Body of pancreas (tissue), 4 donors: ENCODE data around the gene HOXA13.

Experiments used
- POLR2A ChIP-seq, 3 donors: fragments of 450-650 bp; IDR thresholded peaks; one replicate each; pipeline ENCODE4 v1.6.1; 2016; ENCODE audit warnings: antibody characterized with exemption in 3 of 3, mild to moderate bottlenecking in 2 of 3
- TF ChIP-seq, protein P1 (sequence below), 7 experiments: fragments of 450-650 bp in 4 of 7; fragments of 200-600 bp in 3 of 7; sonication (generic) in 3 of 7; IDR thresholded peaks; one replicate each; pipeline ENCODE4 v1.5.1; 2016 to 2019; ENCODE audit warnings: antibody characterized with exemption in 7 of 7

DNA sequence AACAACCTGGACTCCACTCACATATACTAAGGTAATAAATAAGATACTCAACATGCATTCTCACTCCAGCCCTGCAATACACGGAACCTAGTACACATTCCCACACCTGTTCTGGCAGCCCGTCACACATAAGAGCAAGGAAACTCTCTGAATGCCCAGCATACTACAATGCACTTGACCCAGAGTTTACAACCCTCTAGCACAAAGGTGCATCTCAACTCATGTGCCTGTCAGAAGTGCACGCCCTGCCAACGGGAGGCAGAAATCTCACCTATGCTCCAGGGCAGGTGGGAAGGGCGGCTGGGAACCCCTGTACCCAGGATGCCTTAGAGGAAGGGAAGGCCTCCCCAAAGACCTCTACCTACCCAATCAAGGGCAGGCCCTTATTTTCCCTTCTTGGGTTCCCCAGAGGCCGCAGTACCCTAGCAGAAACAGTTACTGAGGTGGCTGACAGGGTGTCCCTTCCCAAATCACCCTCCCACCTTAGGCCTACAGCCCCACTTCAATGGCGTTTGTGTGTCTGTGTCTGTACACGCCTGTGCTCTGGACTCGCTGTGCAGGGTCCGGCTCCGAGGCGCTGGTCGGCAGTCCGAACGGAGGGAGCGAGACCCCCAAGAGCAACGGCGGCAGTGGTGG, 44.7 kb upstream of the HOXA13 start:
- TF ChIP-seq, protein P1, sequence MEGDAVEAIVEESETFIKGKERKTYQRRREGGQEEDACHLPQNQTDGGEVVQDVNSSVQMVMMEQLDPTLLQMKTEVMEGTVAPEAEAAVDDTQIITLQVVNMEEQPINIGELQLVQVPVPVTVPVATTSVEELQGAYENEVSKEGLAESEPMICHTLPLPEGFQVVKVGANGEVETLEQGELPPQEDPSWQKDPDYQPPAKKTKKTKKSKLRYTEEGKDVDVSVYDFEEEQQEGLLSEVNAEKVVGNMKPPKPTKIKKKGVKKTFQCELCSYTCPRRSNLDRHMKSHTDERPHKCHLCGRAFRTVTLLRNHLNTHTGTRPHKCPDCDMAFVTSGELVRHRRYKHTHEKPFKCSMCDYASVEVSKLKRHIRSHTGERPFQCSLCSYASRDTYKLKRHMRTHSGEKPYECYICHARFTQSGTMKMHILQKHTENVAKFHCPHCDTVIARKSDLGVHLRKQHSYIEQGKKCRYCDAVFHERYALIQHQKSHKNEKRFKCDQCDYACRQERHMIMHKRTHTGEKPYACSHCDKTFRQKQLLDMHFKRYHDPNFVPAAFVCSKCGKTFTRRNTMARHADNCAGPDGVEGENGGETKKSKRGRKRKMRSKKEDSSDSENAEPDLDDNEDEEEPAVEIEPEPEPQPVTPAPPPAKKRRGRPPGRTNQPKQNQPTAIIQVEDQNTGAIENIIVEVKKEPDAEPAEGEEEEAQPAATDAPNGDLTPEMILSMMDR (IDR thresholded peaks at IDR 0.05): no peak
- no peak for TF ChIP-seq POLR2A (IDR thresholded peaks at IDR 0.05)
